ENCODE data around the gene SLC24A3.

GRCh38 chr20:19747903-19748302 is 535.5 kb downstream of the SLC24A3 start:
- TF ChIP-seq CTCF (IDR thresholded peaks at IDR 0.05): no peak
- no peak for TF ChIP-seq POLR2A (IDR thresholded peaks at IDR 0.05)
- TF ChIP-seq EP300 (IDR thresholded peaks at IDR 0.05): no peak

Measured in upper lobe of left lung (tissue), 4 donors.